GM12878 (cell line): Measurements from ENCODE around the gene EML1.

Experiments used
- BCL3 ChIP-seq: IDR thresholded peaks from 2 replicates; pipeline ENCODE4 v1.6.1; 2011; ENCODE audit warnings: borderline replicate concordance, low read depth, mild to moderate bottlenecking, moderate library complexity, low read length; ENCODE audit not compliant: insufficient read depth, poor library complexity, severe bottlenecking
- CEBPB ChIP-seq, 2 experiments: fragments of 150-350 bp in 1 of 2; IDR thresholded peaks; 2 replicates each; pipeline ENCODE4 v1.6.1; 2012 to 2014; ENCODE audit warnings: low read depth in 2 of 2, low read length in 2 of 2, borderline replicate concordance in 1 of 2, inconsistent platforms in 1 of 2
- CHD2 ChIP-seq: IDR thresholded peaks from 2 replicates; pipeline ENCODE4 v1.6.1; 2011; ENCODE audit warnings: low read depth, low read length, improper control_type of control experiment, borderline replicate concordance
- CTCF ChIP-seq, 3 experiments: IDR thresholded peaks in 2 of 3; conservative IDR thresholded peaks in 1 of 3; 2 replicates each; pipeline ENCODE4 v1.5.1; 2011; ENCODE audit warnings: low read depth in 3 of 3, low read length in 3 of 3, mild to moderate bottlenecking in 3 of 3, control low read depth in 2 of 3, moderate library complexity in 2 of 3, inconsistent platforms in 1 of 3, mixed read lengths in 1 of 3; ENCODE audit not compliant: control insufficient read depth in 2 of 3, insufficient read depth in 1 of 3; ENCODE audit errors: extremely low read depth in 1 of 3
- PBX3 ChIP-seq: IDR thresholded peaks from 2 replicates; pipeline ENCODE4 v1.6.1; 2011; ENCODE audit warnings: mild to moderate bottlenecking, low read depth, low read length, moderate library complexity; ENCODE audit not compliant: insufficient replicate concordance
- POLR2AphosphoS5 ChIP-seq: IDR thresholded peaks from 2 replicates; pipeline ENCODE4 v1.6.1; 2011; ENCODE audit warnings: mild to moderate bottlenecking, low read length, inconsistent platforms
- REST ChIP-seq: IDR thresholded peaks from 2 replicates; pipeline ENCODE4 v1.6.1; 2012; ENCODE audit warnings: mild to moderate bottlenecking, low read depth, low read length
- SPI1 ChIP-seq: IDR thresholded peaks from 2 replicates; pipeline ENCODE4 v1.6.1; 2011; ENCODE audit warnings: low read depth, mild to moderate bottlenecking, low read length, moderate library complexity, borderline replicate concordance; ENCODE audit not compliant: insufficient read depth

- TF ChIP-seq SPI1 = no peak
- TF ChIP-seq CTCF (IDR thresholded peaks at IDR 0.05 in 2 of 3, conservative IDR thresholded peaks at IDR 0.05 in 1 of 3; ENCODE audit: control insufficient read depth in 2 of 3, extremely low read depth in 1 of 3, insufficient read depth in 1 of 3, low read depth in 3 of 3, low read length in 3 of 3) = no peak
- no peak for TF ChIP-seq REST
- no peak for TF ChIP-seq BCL3
- TF ChIP-seq POLR2AphosphoS5 = no peak
- no peak for TF ChIP-seq CEBPB (IDR thresholded peaks at IDR 0.05; ENCODE audit: borderline replicate concordance in 1 of 2, low read depth in 2 of 2, low read length in 2 of 2)
- no peak for TF ChIP-seq CHD2
- no peak for TF ChIP-seq PBX3
These were observed 24.8 kb upstream of the EML1 start for GRCh38 chr14:99768381-99768780.
